B cell (primary cell): Measurements from ENCODE around the gene DSCAML1. TPM values are rescaled to one million over a fixed set of nuclear protein-coding genes. Genes with fewer than 3 reads are reported as not detected.

ENCODE experiments used
- ATAC-seq: fragments of 200-7000 bp; cut with Tn5 transposase; one replicate; pipeline ENCODE4 v1.10.0; 2021; ENCODE audit warnings: low read depth, mild to moderate bottlenecking, moderate number of reproducible peaks, moderate library complexity
- CTCF ChIA-PET: fragments of 350-600 bp; sonication (Branson Sonifier 250); formaldehyde crosslinking; loops from one replicate; lab custom pipeline; 2021; ENCODE audit warnings: antibody characterized with exemption, inconsistent platforms; lab: Charles Lee
- POLR2A ChIA-PET: fragments of 350-600 bp; sonication (Branson Sonifier 250); formaldehyde crosslinking; loops from one replicate; lab custom pipeline; 2021; ENCODE audit warnings: antibody characterized with exemption; lab: Charles Lee
- DNase-seq: peaks from one replicate; pipeline ENCODE4 v3.0.0; 2013
- H2AFZ ChIP-seq: 2 replicates; pipeline ENCODE4 v1.6.1; 2012; ENCODE audit warnings: mild to moderate bottlenecking, low read depth, low read length; ENCODE audit not compliant: insufficient read depth, poor library complexity, severe bottlenecking
- H3K27ac ChIP-seq, 2 donors: 1 replicate in 1 of 2; 2 replicates in 1 of 2; pipeline ENCODE4 v1.5.1; 2012 to 2013; ENCODE audit warnings: low read length in 2 of 2, mild to moderate bottlenecking in 2 of 2, moderate library complexity in 1 of 2
- H3K27me3 ChIP-seq, 4 experiments: fragments of 200-600 bp in 1 of 4; sonication (generic) in 1 of 4; replicated peaks in 1 of 4; 1 replicate in 2 of 4; 2 replicates in 2 of 4; pipeline versions ENCODE4 v1.6.1 to v1.7.0; 2013 to 2016; ENCODE audit warnings: low read length in 3 of 4, mild to moderate bottlenecking in 2 of 4, mixed read lengths in 1 of 4, moderate library complexity in 1 of 4; ENCODE audit not compliant: insufficient read depth in 4 of 4, control insufficient read depth in 3 of 4; ENCODE audit errors: control extremely low read depth in 1 of 4
- H3K36me3 ChIP-seq, 2 experiments: replicated peaks in 1 of 2; 1 replicate in 1 of 2; 2 replicates in 1 of 2; pipeline versions ENCODE4 v1.6.1 to v1.7.1; 2013; ENCODE audit warnings: low read length in 1 of 2; ENCODE audit not compliant: insufficient read depth in 2 of 2, control insufficient read depth in 1 of 2; ENCODE audit errors: control extremely low read depth in 1 of 2, extremely low read depth in 1 of 2
- H3K4me1 ChIP-seq, 2 donors: fragments of 200-600 bp in 1 of 2; sonication (generic) in 1 of 2; 1 replicate in 1 of 2; 2 replicates in 1 of 2; pipeline versions ENCODE4 v1.5.1 to v1.6.1; 2013 to 2017; ENCODE audit warnings: low read length in 2 of 2; ENCODE audit not compliant: control insufficient read depth in 2 of 2, insufficient read depth in 2 of 2
- H3K4me2 ChIP-seq: replicated peaks from 2 replicates; pipeline ENCODE3; 2012; ENCODE audit warnings: mild to moderate bottlenecking, low read depth, low read length; ENCODE audit not compliant: poor library complexity, severe bottlenecking
- H3K4me3 ChIP-seq, 5 experiments: fragments of 200-600 bp in 1 of 5; sonication (generic) in 1 of 5; 1 replicate in 3 of 5; 2 replicates in 2 of 5; pipeline versions ENCODE4 v1.5.1 to v1.7.0; 2011 to 2016; ENCODE audit warnings: low read length in 4 of 5, mild to moderate bottlenecking in 4 of 5, low read depth in 2 of 5, control low read depth in 1 of 5, moderate library complexity in 1 of 5; ENCODE audit not compliant: insufficient read depth in 1 of 5; ENCODE audit errors: control extremely low read depth in 1 of 5, extremely low read depth in 1 of 5
- H3K79me2 ChIP-seq: fragments of 200-600 bp; sonication (generic); one replicate; pipeline ENCODE4 v1.6.0; 2016; ENCODE audit warnings: low read length; ENCODE audit not compliant: control insufficient read depth, insufficient read depth
- H3K9ac ChIP-seq: fragments of 200-600 bp; sonication (generic); 2 replicates; pipeline ENCODE4 v1.6.1; 2017; ENCODE audit warnings: mild to moderate bottlenecking, low read length, moderate library complexity
- H3K9me3 ChIP-seq, 3 donors: one replicate each; pipeline versions ENCODE4 v1.6.1 to v1.7.1; 2013; ENCODE audit warnings: low read length in 2 of 3; ENCODE audit not compliant: control insufficient read depth in 2 of 3, insufficient read depth in 1 of 3; ENCODE audit errors: control extremely low read depth in 1 of 3
- H4K20me1 ChIP-seq: 2 replicates; pipeline ENCODE4 v1.6.0; 2012; ENCODE audit warnings: mild to moderate bottlenecking, low read length; ENCODE audit not compliant: insufficient read depth, control insufficient read depth, poor library complexity, severe bottlenecking
- H3K27ac Mint-ChIP-seq: one replicate; pipeline ENCODE4 v1.8.0; 2021; ENCODE audit warnings: mixed read lengths
- H3K27me3 Mint-ChIP-seq: one replicate; pipeline ENCODE4 v1.8.0; 2021; ENCODE audit warnings: mixed read lengths
- H3K4me1 Mint-ChIP-seq: one replicate; pipeline ENCODE4 v1.8.0; 2021; ENCODE audit warnings: mixed read lengths
- H3K4me3 Mint-ChIP-seq: one replicate; pipeline ENCODE4 v1.8.0; 2021; ENCODE audit warnings: mixed read lengths
- H3K9me3 Mint-ChIP-seq: one replicate; pipeline ENCODE4 v1.8.0; 2022; ENCODE audit warnings: mixed read lengths; ENCODE audit not compliant: insufficient read depth
- EZH2 ChIP-seq: IDR thresholded peaks from 2 replicates; pipeline ENCODE4 v1.6.1; 2012; ENCODE audit warnings: borderline replicate concordance, low read depth, mild to moderate bottlenecking, moderate library complexity, low read length; ENCODE audit not compliant: insufficient read depth, poor library complexity, severe bottlenecking
- WGBS: methylation state at CpG from one replicate; pipeline ENCODE4 v1.1.5; 2013; ENCODE audit warnings: missing lambda C conversion rate; ENCODE audit not compliant: insufficient coverage; 5-methylcytosine and 5-hydroxymethylcytosine counted together
- intact Hi-C: fragments of 100-400 bp; cut with micrococcal nuclease; formaldehyde crosslinking; loops from one replicate; pipeline ENCODE4 v1.10.0; 2022
- polyA plus RNA-seq: library from polyadenylated mRNA; depleted of rRNA; stranded (reverse); fragments of >200 nt; gene quantifications from 2 replicates; pipeline ENCODE4 v1.2.3, GENCODE V29; 2012
- total RNA-seq, 2 donors: library from RNA; stranded (reverse); fragments of 120-200 nt in 1 of 2; gene quantifications; 1 replicate in 1 of 2; 2 replicates in 1 of 2; pipeline versions ENCODE4 v1.2.3 to v1.2.4, GENCODE V29; 2013 to 2022
- TF ChIP-seq, protein P1 (sequence below): fragments of 200-600 bp; IDR thresholded peaks from one replicate; pipeline ENCODE4 v1.8.0; 2022; ENCODE audit warnings: antibody characterized with exemption, mild to moderate bottlenecking

Gene DSCAML1
- total and polyA plus RNA-seq, 2 donors (not counting 1 experiment from before 2014, with no cell fraction given) = 1.2 to 6.2 TPM

DNA sequence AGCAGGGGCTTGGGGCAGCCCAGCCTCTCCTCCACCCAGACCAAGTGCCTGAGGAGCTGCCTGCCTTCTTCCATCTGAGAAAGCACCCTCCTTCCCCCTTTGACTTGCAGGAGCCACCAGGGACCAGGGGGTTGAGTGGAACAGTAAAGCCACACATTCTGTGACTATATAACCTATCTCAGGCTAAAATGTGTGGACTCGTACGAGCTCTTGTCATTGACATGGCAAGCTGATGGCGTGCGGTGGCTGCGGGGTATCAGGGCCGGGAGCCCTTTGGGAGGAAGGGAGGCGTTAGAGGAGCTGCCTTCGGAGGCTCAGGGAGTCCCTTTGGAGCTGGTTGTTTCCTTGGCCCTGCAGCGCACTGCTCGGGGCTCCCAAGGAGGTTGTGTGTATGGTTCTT lies 384.8 kb downstream of the DSCAML1 start:
- no peak for TF ChIP-seq EZH2
- TF ChIP-seq, protein P1, sequence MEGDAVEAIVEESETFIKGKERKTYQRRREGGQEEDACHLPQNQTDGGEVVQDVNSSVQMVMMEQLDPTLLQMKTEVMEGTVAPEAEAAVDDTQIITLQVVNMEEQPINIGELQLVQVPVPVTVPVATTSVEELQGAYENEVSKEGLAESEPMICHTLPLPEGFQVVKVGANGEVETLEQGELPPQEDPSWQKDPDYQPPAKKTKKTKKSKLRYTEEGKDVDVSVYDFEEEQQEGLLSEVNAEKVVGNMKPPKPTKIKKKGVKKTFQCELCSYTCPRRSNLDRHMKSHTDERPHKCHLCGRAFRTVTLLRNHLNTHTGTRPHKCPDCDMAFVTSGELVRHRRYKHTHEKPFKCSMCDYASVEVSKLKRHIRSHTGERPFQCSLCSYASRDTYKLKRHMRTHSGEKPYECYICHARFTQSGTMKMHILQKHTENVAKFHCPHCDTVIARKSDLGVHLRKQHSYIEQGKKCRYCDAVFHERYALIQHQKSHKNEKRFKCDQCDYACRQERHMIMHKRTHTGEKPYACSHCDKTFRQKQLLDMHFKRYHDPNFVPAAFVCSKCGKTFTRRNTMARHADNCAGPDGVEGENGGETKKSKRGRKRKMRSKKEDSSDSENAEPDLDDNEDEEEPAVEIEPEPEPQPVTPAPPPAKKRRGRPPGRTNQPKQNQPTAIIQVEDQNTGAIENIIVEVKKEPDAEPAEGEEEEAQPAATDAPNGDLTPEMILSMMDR = no peak
- no peaks in the 10 kb centered on the region for H3K4me1 ChIP-seq
- Mint-ChIP-seq H3K27me3 (no peaks in the 10 kb centered on the region), H3K9me3 (no peaks in the 10 kb centered on the region), H3K4me1 (no peaks in the 10 kb centered on the region), H3K4me3 (no peak overlapping the region), H3K27ac (no peak overlapping the region)
- ChIA-PET CTCF (interaction anchor here (1.4 kb wide), 1 partner anchor 14 kb away, joined by 5 read pairs; no protein-coding TSS in a partner anchor), POLR2A (no interaction called here)
- ATAC-seq (no peak), DNase-seq (no peak)
- no peaks in the 10 kb centered on the region for H3K9me3 ChIP-seq
- no peaks in the 10 kb centered on the region for H3K79me2 ChIP-seq
- H3K27ac ChIP-seq = no peak overlapping the region
- H4K20me1 ChIP-seq = no peaks in the 10 kb centered on the region
- no peaks in the 10 kb centered on the region for H3K27me3 ChIP-seq
- no peak overlapping the region for H3K4me3 ChIP-seq
- no peak overlapping the region for H3K9ac ChIP-seq
- peaks cover 0 to 21% of the 10 kb centered on the region in 2 experiments for H3K36me3 ChIP-seq
- H3K4me2 ChIP-seq = no peak overlapping the region
- WGBS = 96% methylated on average over 8 of the region's 10 CpGs
- intact Hi-C loops = no loop called here
- no peak overlapping the region for H2AFZ ChIP-seq

DNA sequence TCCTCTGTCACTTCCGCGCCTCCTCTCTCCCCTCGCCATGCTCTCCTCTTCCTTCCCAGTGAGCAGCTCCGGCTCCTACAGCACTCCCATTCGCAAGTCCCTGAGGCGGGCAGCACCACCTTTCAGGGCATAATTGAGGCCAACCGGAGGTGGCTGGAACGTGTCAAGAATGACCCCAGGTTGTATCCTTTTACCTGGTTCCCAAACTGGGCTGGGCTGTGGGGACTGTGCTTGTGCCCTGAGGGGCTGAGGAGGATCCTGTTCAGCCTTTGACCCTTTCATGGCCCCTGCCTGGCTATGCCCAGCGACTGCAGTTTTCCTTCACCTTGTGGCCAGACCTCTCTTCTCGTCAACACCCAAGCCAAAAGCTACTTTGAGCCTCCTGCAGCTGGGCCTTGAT lies 385.3 kb downstream of the DSCAML1 start:
- TF ChIP-seq, protein P1 = no peak
- Mint-ChIP-seq H3K4me1 (no peaks in the 10 kb centered on the region), H3K9me3 (no peaks in the 10 kb centered on the region), H3K27me3 (no peaks in the 10 kb centered on the region), H3K4me3 (no peak overlapping the region), H3K27ac (no peak overlapping the region)
- Histone ChIP-seq H2AFZ (no peak overlapping the region), H3K79me2 (no peaks in the 10 kb centered on the region), H3K27ac (no peak overlapping the region), H3K9ac (no peak overlapping the region), H4K20me1 (no peaks in the 10 kb centered on the region), H3K4me2 (no peak overlapping the region), H3K4me1 (no peaks in the 10 kb centered on the region), H3K27me3 (no peaks in the 10 kb centered on the region), H3K36me3 (peaks cover 0 to 21% of the 10 kb centered on the region in 2 experiments), H3K4me3 (no peak overlapping the region), H3K9me3 (peaks cover 0 to 3% (median 0%) of the 10 kb centered on the region in 3 donors)
- 98% methylated on average over 6 of the region's 10 CpGs for WGBS
- DNase-seq (no peak), ATAC-seq (no peak)
- ChIA-PET CTCF (interaction anchor here (1.4 kb wide), 2 partner anchors 14 to 17 kb away, joined by 4 to 5 read pairs; no protein-coding TSS in a partner anchor), POLR2A (no interaction called here)
- intact Hi-C loops = no loop called here
